HG03135 (cell line): ENCODE measurements around the gene GALNT2.

Experiments used
- ATAC-seq: cut with Tn5 transposase; IDR thresholded peaks from one replicate; pipeline ENCODE4 v1.9.1; 2021; ENCODE audit warnings: mild to moderate bottlenecking, moderate library complexity; ENCODE audit not compliant: unreplicated experiment

Gene GALNT2

DNA sequence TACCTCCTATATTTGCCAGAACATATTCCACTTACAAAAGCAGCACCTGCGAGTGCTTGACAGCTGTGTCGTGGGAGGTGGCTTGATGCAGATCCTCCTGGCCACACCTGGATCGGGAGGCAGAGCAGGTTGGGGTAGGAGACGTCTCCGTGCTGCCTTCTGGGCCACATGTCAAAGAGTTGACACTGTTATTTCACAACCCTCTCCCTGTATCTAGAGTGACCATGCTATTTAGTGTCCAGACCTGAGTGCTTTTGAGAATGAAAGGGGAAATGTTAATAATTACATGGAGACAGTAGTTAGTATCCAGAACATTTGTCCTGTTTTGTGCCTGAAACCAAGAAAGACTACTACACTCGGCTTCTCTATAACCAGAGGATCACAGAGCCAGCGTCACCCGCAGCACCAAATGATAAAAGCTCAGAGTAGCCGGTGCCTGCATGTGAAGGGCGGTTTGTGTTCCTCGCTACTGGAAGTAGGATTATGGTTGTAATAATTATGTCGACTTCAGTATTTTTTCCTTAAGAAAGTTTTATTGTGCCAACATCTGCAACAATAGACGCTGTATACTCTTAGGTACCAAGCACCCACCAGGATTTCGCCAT, 77.1 kb downstream of the GALNT2 start:
- no peak for ATAC-seq

DNA sequence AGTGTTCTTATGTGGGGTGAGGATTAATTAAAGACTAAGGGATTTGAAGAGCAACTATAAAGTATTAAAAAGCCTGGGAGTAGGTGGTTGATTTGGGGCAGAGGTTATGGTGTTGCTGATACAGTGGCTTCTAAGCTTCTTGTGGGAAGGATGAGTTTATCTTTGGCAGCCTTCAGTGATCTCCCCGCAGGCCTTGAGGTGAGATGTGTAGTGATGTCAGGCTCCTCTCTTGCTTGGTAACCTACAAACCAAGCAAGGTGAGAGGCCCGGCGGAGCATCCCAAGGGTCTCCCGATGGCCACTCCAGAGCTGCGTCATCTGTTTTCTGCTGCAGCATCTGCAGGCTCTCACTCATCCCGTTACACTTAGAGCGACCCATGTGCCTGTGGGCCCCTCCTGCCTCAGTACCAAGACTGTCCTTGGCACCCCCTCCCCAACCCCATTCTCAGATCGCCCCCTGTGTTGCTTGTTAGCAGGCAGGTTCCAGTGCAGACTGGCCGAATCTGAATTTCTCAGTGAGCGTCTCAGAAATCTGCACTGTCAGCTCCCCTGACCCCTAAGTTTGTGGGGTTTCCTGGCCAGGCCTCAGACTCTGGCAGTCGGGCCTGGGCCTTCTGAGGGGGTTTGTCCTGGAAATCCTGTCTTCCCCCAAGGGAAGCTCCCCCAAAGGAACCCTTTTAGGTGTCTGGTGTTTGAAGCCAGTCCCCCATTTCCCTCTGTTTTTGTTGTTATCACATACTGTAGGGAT, 77.9 kb downstream of the GALNT2 start:
- ATAC-seq, result no peak

DNA sequence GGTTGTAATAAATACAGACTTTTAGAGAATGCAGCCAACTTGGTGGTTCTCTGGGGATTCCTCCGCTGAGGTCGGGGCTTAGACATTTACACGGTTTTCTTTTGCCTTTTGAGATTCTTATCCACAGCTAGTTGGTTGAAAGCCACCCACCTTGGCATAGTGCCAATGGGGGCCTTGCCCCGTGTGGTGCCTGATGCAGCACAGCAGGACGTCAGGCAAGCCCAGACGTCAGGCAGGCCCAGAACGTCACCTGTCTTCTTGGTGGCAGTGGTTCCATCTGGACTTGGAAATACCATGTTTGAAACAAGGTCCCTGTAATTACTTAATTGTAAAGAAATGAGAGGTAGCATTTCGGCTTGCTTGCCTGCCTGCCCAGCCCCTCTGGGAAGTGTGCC, 78.5 kb downstream of the GALNT2 start:
- ATAC-seq, result no peak

DNA sequence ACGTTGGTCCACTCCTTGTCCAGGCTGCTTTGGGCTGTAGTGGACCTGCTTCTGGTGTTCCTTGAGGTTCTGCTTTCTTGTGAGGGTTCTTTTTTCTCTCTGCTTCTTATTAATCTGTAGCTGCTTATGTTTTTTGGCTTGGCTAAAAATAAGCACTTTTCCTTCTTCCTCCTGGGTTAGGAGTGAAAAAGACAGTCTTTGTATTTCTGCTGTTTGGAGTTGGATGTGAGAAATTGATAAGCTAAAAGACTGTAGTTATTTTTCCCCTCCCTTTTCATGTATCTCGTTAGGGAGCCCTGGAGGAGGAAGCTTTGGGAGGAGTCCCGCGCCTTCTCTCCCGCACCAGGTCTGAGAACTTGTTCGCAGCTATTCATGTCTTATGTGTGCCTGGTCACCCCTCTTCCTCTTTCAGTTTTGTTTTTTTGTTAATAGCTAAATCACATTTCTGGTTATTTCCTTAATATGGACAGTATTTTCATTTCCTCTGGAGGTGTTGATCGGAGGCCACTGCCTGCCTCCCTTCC, 79.0 kb downstream of the GALNT2 start:
- no peak for ATAC-seq

DNA sequence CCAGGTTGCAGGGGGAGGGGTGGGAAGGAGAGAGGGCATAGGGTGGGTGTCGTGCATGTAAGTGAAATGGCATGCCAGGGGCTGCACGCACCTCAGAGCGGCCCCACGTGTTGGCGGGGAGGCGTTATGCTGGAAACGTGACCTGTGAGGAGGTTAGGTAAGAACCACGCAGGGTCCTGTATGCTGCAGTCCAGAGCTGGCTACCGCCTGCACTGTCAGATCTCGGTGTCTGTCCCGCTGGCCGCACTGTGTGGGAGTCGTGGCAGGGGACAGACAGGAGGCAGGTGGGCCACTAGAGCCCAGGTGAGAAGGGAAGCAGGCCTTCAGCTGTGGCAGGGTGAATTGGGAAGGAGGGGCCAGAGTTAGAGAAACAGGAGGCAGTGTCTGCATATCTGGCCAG, 79.7 kb downstream of the GALNT2 start:
- no peak for ATAC-seq

DNA sequence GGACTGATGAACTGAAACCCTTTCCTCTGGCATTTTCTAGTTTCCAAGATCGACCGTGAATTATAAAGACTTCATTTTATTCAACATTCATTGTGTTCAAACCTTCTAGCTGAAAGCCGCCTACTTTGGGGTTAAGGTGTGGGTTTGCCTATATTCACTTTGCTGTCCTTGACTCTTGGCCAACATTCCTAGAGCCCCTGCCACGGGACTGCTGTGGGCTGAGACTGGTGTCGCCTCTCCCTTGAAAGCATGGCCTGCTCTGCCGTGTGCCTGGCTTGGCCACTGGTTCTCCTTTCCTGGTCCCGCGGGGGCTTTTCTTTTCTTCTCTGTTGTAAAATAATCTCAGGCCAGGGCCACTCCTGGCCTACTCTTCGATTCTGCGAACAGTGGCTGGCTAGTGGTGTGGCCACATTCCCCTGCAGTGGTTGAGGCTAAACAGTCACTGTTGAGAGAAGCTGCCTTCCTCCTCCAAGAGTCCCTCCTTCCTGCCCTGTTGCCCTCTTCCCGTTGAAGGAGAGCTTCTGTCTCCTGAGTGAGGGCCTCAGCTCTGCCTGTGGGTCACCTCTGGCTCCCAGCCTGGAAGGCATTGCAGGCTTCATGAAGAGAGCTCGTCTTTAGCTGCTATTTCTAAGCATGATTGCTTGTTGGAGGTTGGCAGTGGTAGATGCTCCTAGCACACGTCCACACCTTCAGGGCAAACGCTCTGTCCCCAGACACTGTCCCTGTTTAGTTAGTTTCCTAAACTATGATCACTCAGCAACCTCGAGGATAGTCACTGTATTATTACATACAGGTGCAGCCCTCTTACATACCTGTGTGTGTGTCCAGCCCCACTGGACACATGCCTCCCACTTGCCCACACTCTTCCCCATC, 80.5 kb downstream of the GALNT2 start:
- ATAC-seq, result no peak

DNA sequence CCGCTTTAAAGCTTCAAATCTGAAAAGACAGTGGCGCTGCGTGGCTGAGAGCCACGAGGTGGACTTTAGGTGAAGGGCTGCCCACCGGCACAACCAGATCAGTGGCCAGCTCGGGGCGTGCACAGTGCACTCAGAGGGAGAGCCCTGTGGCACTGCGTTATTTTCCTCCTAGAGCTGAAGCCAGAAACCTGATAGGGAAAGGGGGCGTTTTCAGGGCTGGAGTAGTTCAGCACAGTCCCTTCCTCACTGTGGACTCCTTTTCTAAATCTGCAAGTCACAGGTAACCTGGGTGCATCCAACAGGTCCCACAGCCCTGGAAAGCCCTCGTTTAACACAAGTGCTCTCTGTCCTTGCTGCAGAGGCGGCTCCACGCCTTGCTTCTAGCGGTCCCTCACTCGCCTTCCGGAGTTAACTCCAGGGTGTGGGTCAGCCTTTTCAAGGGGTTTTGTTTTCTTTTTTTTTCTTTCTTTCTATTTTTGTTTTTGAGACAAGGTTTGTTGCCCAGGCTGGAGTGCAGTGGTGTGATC, 81.2 kb downstream of the GALNT2 start:
- no peak for ATAC-seq

DNA sequence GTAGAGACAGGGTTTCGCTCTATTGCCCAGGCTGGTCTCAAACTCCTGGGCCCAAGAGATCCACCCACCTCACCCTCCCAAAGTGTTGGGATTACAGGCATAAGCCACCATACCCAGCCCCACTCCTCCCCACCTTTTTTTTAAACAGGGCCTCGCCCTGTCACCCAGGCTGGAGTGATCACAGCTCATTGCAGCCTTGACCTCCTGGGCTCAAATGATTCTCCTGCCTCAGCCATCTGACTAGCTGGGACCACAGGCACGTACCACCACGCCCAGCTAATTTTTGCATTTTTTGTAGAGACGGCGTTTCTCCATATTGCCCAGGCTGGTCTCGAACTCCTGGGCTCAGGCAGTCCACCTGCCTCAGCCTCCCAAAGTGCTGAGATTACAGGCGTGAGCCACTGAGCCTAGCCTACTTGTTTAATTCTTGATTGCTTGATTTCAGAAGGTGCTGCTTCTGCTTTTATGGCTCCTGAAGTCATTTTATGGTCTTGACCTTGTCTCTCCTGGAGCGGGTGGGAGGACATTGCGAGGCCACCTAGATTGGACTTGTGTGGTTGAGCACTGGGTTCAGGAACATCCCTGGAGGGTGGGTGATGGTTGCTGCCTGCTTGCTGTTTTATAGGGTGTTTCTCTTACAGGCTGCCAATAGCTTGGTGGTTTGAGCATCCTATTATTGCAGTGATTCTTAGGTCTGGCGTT, 81.9 kb downstream of the GALNT2 start:
- ATAC-seq, result no peak

DNA sequence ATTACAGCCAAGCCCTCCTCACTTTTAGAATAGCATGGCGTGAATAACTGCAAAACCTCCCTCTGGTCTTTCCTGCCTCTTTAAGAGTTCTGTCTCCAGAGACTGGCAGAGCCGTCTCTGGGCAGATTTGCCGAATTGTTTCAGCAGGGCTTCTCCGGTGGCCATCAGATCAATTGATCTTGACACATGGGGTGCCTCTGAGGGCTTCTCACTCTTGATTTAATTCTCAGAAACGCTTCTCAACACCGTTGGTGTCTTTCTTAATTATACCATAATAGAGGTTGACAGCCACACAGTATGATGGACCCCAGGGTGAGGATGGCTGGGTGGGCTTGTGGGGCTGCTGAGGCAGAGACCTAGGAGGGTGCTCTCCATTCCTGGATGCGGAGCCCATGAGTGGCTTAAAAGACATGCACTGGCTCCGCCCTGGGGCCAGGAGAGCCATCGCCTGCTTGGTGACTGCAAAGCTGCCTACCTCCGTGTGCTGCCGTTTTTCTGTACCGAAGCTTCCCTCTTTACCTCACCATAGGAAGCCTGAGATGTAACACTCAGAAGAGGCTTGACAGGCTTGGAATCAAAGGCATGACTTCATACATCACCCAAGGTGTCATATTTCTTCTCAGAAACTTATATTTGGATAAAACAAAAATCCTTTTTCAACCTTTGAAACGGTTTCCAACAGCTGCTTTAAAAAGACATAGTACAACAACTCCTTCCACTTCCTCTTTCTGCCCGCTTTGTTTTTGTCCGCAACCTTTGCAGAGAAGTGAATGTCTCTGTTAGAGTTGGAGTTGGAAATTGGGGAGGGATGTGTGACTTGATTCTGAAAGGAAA, 82.9 kb downstream of the GALNT2 start:
- peak; percentile 65 for ATAC-seq

DNA sequence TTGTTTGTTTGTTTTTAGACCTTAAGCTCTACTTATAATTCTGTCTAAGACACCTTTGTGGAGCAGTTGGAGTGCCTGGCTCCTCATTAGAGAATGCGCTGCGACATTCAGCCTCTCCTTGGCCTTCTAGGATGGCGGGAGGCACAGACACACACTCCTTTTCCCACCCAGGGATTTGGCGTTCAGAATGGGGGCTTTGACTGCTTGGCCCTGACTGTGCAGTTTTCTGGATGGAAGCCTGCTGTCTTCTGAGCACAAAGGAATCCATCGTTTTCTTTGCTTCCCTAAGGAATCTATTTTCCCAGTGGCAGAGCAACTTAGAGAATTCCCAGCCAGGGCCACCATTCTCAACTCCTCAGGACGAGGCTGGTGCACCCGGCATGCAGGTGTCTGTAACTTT, 83.6 kb downstream of the GALNT2 start:
- ATAC-seq, result no peak

DNA sequence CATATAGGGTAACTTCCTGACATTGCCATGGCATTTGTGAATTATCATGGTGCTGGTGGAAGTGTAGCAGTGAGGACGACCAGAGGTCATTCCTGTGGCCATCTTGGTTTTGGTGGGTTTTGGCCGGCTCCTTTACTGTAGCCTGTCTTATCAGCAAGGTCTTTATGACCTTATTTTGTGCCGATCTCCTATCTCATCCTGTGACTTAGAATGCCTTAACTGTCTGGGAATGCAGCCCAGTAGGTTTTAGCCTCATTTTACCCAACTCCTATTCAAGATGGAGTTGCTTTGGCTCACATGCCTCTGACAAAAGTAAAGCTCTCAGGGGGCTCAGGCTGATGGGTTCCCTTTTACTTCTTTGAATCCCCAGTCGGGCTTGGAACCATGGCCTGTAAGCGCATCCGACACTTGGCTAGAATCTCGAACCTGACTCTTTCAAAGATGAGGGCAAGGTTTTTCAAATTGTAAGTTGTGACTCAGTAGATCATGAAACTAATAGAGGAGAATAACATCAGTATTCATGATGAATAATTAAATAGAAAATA, 85.0 kb downstream of the GALNT2 start:
- ATAC-seq, result no peak

DNA sequence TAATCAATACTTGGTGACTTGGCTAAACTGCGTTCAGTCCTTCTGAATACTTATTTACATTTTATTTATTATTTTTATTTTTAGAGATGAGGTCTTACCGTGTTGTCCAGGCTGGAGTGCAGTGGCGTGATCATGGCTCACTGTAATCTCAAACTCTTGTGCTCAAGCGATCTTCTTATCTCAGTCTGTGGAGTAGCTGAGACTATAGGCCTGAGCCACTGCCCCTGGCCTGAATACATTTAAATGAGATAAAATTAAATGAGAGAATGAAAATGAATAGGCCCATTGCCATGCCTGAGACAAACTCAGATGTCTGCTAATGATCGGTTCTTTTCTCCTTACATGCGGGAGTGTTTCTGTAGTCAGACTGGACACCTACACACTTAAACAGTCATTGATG, 86.0 kb downstream of the GALNT2 start:
- ATAC-seq, result no peak

DNA sequence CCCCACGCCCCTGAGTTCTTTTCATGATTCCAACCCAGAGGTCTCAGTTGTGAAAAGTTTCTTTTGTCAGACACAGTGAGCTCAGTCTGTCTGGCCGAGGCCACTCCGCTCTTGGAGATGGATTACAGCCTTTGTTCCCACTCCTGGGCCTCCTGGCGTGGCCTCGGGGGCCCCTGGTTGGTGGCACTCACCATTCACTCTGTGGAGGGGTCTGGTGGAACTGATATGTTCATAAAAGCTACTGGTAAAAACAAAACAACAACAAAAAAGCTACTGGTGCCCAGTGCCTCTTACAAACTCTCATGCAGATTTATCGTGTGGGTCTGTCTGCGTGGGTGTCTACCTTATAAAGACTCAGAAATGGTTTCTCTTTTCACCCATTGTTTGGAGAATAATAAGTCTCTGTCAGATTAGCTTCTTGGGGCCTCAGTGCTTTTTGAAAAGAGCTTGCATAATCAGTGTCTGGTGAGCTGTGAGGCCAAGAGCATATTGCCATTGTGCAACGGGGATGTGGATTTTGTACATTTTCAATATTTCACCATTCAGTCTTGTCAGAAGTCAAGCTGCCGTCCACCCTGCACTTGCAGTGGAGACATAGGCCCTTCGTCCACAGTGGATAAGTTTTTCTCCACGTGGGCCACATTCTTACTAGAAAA, 86.7 kb downstream of the GALNT2 start:
- no peak for ATAC-seq

DNA sequence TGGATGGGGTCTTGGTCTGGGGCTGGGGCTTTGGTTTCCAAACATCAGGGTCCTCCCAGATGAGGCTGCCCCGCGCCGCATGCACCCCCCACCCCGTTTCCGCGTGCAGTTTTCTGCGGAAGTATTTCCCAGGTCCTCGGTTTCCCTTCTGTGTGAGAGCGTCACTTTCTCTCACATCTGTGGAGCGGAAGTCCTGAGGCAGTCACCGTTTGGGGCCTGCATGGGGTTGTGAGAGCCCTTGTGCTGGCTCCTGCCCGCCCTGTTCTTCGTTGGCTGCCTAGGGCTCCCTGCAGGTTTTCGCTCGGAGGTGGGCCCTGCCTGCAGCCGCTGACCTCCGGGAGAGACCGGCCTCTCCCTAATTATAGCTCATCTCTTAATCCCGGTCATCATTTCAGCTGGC, 88.0 kb downstream of the GALNT2 start:
- ATAC-seq, result no peak

DNA sequence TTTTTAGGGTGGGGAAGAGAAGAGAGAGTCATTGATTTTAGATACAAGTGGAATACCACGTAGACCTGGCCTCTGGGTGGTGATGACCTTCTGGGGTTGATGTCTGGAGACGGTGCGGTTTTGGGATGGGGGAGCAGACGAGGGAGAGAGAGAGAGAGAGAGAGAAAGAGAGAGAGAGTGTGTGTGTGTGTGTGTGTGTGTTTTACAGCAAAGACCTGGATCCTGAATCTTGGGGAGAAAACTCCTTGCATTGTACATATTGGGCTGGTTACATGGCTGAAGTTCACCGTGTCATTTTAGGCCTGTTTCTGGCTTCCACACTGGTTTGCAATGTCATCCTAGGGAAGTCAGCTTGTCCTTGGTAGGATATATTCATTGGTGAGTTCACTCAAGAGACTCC, 89.0 kb downstream of the GALNT2 start:
- no peak for ATAC-seq

DNA sequence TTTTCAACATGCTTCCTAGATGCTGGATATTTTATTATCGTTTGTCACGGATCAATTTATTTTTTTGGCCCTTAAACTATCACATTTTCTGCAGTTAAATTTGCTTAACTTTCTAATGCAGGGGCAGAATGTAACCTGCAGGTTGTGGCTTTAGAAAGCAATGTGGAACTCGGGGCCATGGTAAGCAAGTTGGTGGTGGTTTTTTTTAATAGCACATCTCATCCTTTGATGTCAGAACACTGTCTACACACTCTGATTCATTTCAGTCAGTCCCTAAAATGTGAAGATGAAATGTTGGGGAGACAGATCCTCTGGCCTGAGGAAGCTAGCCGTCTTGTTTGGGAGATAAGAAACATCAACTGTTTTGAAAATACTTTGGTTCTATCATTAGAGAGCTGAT, 89.5 kb downstream of the GALNT2 start:
- no peak for ATAC-seq

DNA sequence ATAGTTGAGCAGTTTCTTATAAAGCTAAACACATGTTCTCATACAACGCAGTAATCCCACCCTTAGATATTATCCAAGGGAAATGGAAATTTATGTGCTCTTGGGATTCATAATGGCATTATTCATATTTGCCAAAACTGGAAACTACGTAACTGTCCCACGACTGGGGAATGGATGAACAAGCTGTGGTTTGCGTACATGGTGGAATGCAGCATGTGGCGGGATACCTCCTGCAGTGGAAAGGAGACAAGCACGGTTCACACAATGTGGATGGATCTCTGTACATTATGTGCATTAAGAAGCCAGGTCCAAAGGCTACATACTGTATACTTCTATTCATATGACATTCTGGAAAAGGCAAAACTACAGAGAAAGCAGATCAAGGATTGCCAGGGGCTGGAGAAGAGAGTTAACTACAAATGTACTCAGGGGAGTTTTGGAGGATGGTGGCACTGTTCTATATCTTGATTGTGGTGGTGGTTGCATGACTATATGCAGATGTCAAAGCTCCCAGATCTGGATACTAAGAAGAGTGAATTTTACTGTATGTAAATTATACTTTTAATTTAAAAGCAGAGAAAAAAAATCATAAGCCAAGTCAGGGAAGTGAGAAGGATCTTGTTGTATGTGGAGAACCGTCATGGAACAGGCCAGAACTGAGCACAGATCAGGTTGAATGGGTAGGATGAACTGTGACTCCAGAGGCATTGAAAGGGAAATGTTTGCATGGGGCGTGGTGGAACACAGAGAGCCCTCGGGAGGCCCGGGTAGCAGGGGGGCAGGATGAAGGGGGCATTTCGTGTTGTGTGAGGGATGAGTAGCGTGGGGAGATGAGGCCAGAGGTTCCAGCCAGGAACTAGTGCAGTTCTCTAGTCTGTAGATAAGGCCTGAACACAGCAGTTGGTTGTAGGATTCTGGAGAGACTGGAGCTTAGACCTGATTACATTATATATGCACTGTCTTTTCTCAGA, 90.7 kb downstream of the GALNT2 start:
- ATAC-seq, result no peak
